ENCODE measurements around the gene C1orf116. TPM values are rescaled to one million over a fixed set of nuclear protein-coding genes. Genes with fewer than 3 reads are reported as not detected.

The C1orf116 gene
- total RNA-seq, 4 donors from 2014 or later: 40.6 to 95.8 (median 77.6) TPM

GRCh38 chr1:207009945-207010344, 22.6 kb downstream of the C1orf116 start:
- Histone ChIP-seq H3K27me3 (no peaks in the 10 kb centered on the region), H3K36me3 (no peaks in the 10 kb centered on the region), H3K4me1 (peaks cover 3% of the 10 kb centered on the region), H3K4me3 (no peak overlapping the region), H3K9me3 (no peaks in the 10 kb centered on the region), H3K27ac (peak overlapping the region; percentile 48)
- WGBS: 87% methylated on average over 7 of the region's 7 CpGs
- DNase-seq (ENCODE audit: low spot score in 2 of 2): no peak
- TF ChIP-seq POLR2A (IDR thresholded peaks at IDR 0.05) (no peak), POLR2AphosphoS5 (IDR thresholded peaks at IDR 0.05) (no peak), CTCF (IDR thresholded peaks at IDR 0.05) (no peak), EP300 (IDR thresholded peaks at IDR 0.05) (no peak)

- DNase-seq (ENCODE audit: low spot score in 2 of 2): no peak
- Histone ChIP-seq H3K36me3 (no peaks in the 10 kb centered on the region), H3K4me3 (no peak overlapping the region), H3K9me3 (no peaks in the 10 kb centered on the region), H3K4me1 (peaks cover 5% of the 10 kb centered on the region), H3K27me3 (no peaks in the 10 kb centered on the region), H3K27ac (peak overlapping the region; percentile 48)
- WGBS: 87% methylated on average over 10 of the region's 10 CpGs
- TF ChIP-seq POLR2AphosphoS5 (IDR thresholded peaks at IDR 0.05): no peak
- TF ChIP-seq POLR2A (IDR thresholded peaks at IDR 0.05): no peak
- no peak for TF ChIP-seq EP300 (IDR thresholded peaks at IDR 0.05)
- no peak for TF ChIP-seq CTCF (IDR thresholded peaks at IDR 0.05)
Measured at GRCh38 chr1:207009182-207009850, 23.2 kb downstream of the C1orf116 start.

GRCh38 chr1:207007352-207008033, 25.1 kb downstream of the C1orf116 start:
- no peak for TF ChIP-seq EP300 (IDR thresholded peaks at IDR 0.05)
- no peak for TF ChIP-seq POLR2AphosphoS5 (IDR thresholded peaks at IDR 0.05)
- no peak for TF ChIP-seq POLR2A (IDR thresholded peaks at IDR 0.05)
- TF ChIP-seq CTCF (IDR thresholded peaks at IDR 0.05): no peak
- Histone ChIP-seq H3K27ac (peak overlapping the region; percentile 57), H3K36me3 (no peaks in the 10 kb centered on the region), H3K4me3 (no peak overlapping the region), H3K9me3 (no peaks in the 10 kb centered on the region), H3K4me1 (peaks cover 12% of the 10 kb centered on the region), H3K27me3 (no peaks in the 10 kb centered on the region)
- WGBS: 64% methylated on average over 5 of the region's 5 CpGs
- no peak for DNase-seq (ENCODE audit: low spot score in 2 of 2)

- 53% methylated on average over 3 of the region's 3 CpGs for WGBS
- Histone ChIP-seq H3K4me1 (peaks cover 12% of the 10 kb centered on the region), H3K4me3 (no peak overlapping the region), H3K9me3 (no peaks in the 10 kb centered on the region), H3K27me3 (no peaks in the 10 kb centered on the region), H3K27ac (peak overlapping the region; percentile 57), H3K36me3 (no peaks in the 10 kb centered on the region)
- DNase-seq (ENCODE audit: low spot score in 2 of 2): no peak
- no peak for TF ChIP-seq POLR2A (IDR thresholded peaks at IDR 0.05)
- no peak for TF ChIP-seq CTCF (IDR thresholded peaks at IDR 0.05)
- TF ChIP-seq POLR2AphosphoS5 (IDR thresholded peaks at IDR 0.05): no peak
- TF ChIP-seq EP300 (IDR thresholded peaks at IDR 0.05): no peak
Measured at GRCh38 chr1:207006914-207007313, 25.6 kb downstream of the C1orf116 start.

GRCh38 chr1:207006083-207006482, 26.5 kb downstream of the C1orf116 start:
- no peak for TF ChIP-seq POLR2A (IDR thresholded peaks at IDR 0.05)
- TF ChIP-seq EP300 (IDR thresholded peaks at IDR 0.05): no peak
- no peak for TF ChIP-seq POLR2AphosphoS5 (IDR thresholded peaks at IDR 0.05)
- TF ChIP-seq CTCF (IDR thresholded peaks at IDR 0.05): no peak
- WGBS: 84% methylated on average over 3 of the region's 3 CpGs
- Histone ChIP-seq H3K27ac (no peak overlapping the region), H3K9me3 (no peaks in the 10 kb centered on the region), H3K4me1 (peaks cover 12% of the 10 kb centered on the region), H3K27me3 (no peaks in the 10 kb centered on the region), H3K36me3 (no peaks in the 10 kb centered on the region), H3K4me3 (no peak overlapping the region)
- DNase-seq (ENCODE audit: low spot score in 2 of 2): no peak

Data from suprapubic skin (tissue), 4 donors.